Heart left ventricle (tissue), 13 donors: ENCODE measurements around the gene AFF3.

Experiments
- CTCF ChIP-seq, 12 donors: fragments of 200-600 bp; sonication (generic) in 4 of 12; IDR thresholded peaks; one replicate each; pipeline versions ENCODE4 v1.5.0 to v1.8.0; 2018 to 2022; ENCODE audit warnings: antibody characterized with exemption in 12 of 12, mild to moderate bottlenecking in 5 of 12
- POLR2A ChIP-seq, 2 donors: fragments of 450-650 bp; IDR thresholded peaks; one replicate each; pipeline ENCODE4 v1.6.1; 2017; ENCODE audit warnings: antibody characterized with exemption in 2 of 2, mild to moderate bottlenecking in 2 of 2, moderate library complexity in 2 of 2
- donor health status: ischemic (EF 13 %, LVEDD 7.1; RV severe dilation, severe dysfunction).
- donor health status: DM: no; HTN: yes; CAD: no.
- donor health status: DM: no; HTN: no; CAD: no.
- donor health status: ischemic (EF 25% LVEDD 6.9; RV normal size, moderate dysfunction).
- donor health status: ischemic (EF 25% LVEDD 5.7; RV mildly dilated, moderate dysfunction).
- donor health status: ischemic (EF 35%, LVEDD 5.7; RV mildly dilated, moderate dysfunction).
- donor health status: nonischemic (EF 11% LVEDD 7.7; RV severe dilation, severe dysfunction).
- donor health status: DM: yes; HTN: yes; CAD: no.
- donor health status: PGD.
- donor health status: ischemic (EF 29% LVEDD 5.4; RV normal size, mild dysfunction).
- donor health status: nonischemic (EF 23%, LVEDD 6.1; RV moderate dilation, normal function).

- TF ChIP-seq CTCF (IDR thresholded peaks at IDR 0.05) (no peak), POLR2A (IDR thresholded peaks at IDR 0.05) (no peak)
Measured at GRCh38 chr2:99537910-99538485, 604.4 kb downstream of the AFF3 start.
